Measurements from ENCODE around the gene ZNF471.

Gene ZNF471

DNA sequence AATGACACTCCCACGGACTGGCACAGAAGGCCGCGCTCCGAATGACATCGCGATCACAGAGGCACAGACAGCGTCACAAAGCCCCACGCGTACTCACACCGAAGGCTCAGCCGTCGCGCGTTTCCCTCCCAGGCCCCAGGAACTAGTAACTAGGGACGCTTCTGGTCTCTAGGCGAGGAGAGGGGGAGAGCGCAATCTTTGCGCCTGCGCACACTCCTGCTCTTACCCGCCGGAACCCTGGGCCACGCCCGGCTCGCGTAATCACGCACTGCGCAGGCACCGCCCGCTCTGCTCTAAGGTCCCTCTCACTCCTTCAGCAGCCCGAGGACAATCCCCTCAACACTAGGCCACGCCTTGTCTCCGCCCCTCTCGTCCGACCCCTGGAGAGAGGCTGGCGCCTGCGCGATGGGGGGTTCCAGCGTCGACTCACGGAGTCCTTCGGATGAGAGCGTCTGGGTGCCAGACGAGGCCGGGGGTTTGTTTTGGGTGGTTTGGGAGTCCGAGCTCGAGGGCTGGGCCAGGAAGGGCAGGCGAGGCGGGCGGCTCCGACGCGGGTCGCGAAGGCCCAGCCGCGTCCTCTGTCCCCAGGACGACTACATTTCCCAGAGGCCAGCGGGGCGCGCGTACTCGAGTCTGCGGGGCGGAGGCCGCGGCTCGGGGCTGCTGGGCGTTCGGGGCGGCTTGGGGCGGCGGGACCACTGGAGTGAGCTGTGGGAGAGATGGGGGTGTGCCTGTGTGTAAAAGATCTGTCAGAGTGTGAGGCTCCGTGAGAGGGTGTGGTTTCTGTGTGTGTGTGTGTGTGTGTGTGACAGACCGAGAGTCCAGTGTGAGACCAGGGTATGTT lies at the start of gene ZNF471:
ZNF471 (plus strand) TSS at position 410 of the 844 bp plus-strand sequence. CDS start 3,717 bp downstream, outside the sequence.
- peak; percentile 95 for DNase-seq

DNA sequence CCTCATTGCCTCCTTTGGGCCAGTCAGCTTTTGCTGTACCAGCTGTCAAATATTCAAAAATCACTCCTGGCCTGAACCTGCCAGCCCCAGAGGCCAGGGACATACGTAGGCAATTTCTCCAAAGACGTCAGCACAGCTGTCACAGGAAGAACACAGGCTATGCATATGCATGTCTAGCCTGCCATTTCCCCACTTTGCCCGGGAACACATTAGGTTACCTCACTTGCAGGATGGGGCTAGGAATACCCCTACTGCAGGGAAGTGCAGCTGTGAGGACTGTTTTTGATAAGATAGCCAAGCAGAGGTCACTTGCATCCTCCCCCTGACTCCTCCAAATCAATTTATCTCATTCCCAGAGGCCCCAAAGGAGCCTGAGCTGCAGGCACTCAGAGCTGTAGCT lies 33.3 kb upstream of the ZNF471 start:
- no peak for DNase-seq

DNA sequence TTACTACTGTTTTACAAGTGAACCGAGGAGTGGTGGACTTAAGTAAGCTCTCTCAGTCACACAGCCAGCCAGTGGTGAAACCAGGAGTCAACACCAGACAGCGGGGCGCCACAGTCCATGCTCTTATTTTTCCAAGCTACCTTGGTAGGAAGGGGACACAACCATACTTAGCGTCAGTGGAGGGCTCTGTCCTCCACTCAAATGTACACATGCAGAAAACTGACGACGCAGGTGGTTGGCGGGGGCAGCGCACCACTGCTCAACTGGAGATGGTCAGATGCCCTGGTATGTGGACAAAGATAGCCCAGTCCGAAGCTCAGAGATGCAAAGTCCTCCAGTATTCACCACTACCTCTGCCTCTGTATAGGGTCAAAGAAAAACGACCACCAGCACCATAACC lies 31.6 kb upstream of the ZNF471 start:
- no peak for DNase-seq

- peak; percentile 66 for DNase-seq
These were observed 30.8 kb upstream of the ZNF471 start, which contains the start of gene ZNF667 for GRCh38 chr19:56476651-56477428. ZNF667 (minus strand) TSS chr19:56477345; CDS start chr19:56462370, 14,975 bp downstream.

GRCh38 chr19:56477429-56478338 lies 30.0 kb upstream of the ZNF471 start:
- DNase-seq = peak; percentile 86

DNA sequence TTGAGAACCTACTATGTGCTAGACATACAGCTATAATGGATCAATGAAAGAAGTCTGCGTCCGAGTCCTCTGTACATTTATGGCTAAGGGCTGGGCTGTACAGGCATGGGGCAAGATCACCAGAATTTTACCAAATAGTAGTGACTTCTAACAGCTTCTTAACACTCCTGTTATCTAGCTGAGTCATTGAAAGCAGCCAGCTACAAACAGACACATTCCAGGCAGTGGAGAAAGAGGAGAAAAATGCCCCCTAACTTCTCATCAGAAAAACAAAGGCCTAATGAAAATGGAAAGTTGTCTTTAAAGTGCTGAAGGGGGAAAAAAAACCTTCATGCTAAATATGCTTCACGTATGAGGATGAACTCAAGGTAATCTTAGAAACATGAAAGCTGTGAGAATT lies 16.3 kb upstream of the ZNF471 start:
- DNase-seq = no peak

- no peak for DNase-seq
These were observed 3.1 kb upstream of the ZNF471 start for GRCh38 chr19:56504581-56504980.

DNA sequence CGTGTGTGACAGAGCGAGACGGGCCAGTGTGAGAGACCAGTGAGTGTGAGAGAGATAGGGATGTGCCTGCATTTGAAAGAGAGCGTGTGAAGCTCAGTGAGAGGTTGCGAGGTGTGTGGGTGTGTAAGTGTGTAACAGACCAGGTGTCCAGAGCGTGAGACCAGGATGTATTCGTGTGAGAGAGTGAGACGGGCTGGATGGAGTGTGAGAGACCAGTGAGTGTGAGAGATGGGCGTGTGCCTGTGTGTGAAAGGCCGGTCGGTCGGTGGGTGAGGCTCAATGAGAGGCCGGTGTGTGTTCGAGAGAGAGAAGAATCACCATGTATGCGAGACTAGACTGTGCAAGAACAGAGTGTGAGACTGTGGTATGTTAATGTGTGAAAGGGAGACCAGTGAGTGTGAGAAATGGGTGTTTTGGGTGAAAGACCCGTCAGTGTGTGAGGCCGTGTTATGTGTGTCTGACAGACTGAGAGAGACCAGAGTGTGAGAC lies 679 bp downstream of the ZNF471 start:
- DNase-seq = no peak

DNA sequence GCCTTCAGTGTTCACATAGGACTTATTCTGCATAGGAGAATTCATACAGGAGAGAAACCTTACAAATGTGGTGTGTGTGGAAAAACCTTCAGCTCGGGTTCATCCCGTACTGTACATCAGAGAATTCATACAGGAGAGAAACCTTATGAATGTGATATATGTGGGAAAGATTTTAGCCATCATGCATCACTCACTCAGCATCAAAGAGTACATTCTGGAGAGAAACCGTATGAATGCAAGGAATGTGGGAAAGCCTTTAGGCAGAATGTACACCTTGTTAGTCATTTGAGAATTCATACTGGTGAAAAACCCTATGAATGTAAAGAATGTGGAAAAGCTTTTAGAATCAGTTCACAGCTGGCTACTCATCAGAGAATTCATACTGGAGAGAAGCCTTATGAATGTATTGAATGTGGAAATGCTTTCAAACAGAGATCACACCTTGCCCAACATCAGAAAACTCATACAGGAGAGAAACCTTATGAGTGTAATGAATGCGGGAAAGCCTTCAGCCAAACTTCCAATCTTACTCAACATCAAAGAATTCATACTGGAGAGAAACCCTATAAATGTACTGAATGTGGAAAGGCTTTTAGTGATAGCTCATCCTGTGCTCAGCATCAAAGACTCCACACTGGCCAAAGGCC lies 17.7 kb downstream of the ZNF471 start:
- no peak for DNase-seq

- no peak for DNase-seq
These were observed 29.8 kb downstream of the ZNF471 start for GRCh38 chr19:56537442-56537841.

- DNase-seq = peak; percentile 86
These were observed 30.7 kb downstream of the ZNF471 start for GRCh38 chr19:56538254-56538760.

- DNase-seq = no peak
These were observed 31.2 kb downstream of the ZNF471 start, which contains the start of gene ZFP28 for GRCh38 chr19:56538761-56539263. ZFP28 (plus strand) TSS chr19:56538948; CDS start chr19:56539019, 71 bp downstream.

DNA sequence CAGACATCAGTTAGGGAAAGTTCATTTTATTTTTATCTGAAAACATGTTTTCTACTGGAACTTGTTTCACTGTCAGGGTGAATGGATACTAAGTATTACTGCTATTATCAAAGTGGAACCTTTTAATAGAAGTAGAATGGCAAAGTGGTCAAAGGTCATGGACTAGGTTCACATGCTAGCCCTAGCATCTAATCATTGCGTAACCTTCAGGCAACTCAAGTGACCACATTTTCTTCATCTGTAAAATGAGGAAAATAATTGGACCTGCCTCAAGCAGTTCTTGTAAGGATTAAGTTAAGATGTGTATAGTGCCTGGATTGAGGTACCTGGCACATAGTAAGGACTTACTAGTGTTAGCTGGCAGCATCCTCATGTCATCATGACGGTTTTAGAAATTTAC lies 36.1 kb downstream of the ZNF471 start:
- DNase-seq = no peak

GRCh38 chr19:56547535-56547934 lies 39.9 kb downstream of the ZNF471 start:
- no peak for DNase-seq

- DNase-seq = no peak
These were observed 46.7 kb downstream of the ZNF471 start for GRCh38 chr19:56554272-56554869.

GRCh38 chr19:56562766-56563165 lies 55.1 kb downstream of the ZNF471 start:
- DNase-seq = no peak

GRCh38 chr19:56566904-56567273 lies 59.2 kb downstream of the ZNF471 start:
- DNase-seq = peak; percentile 62

DNA sequence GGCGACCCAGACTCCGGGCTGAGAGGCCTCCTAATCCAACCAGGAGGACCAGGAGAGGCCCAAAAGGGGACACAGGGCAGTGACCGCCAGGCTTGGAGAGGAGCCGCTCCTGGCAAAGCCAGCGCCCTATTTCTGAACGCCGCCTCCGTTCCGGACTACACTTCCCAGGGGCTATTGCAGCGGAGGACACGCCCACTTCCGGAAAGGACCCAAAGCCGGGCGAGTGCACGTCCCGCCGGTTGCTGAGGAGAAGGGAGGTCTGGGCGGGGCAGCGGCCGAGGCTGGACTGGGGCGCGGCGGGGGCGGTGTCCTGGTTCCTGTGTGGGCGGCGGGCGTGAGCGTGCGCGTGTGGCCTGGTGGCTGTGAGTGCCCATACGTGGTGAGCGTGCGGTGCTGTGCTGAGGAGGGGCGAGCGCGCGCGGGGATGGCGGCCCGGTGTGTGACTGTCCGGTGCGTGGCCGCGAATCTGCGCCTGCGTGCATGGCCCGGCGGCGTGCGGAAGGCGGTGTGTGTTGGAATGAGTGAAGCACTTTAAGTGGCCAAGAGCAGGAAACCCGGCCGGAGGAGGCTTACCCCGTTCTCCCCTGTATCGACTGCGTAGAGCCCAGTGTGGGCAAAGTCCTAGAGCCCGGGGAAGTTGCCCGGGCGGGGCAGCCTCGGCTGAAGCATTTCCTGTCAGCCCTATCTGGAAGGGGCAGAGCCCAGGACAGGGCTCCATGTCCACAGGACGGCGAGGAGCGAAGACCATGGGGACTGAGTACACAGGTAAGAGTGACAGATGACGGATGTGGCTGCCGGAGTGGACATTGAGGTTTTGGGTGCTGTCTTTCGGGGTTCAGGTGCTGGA lies 59.8 kb downstream of the ZNF471 start, which contains the start of gene ZNF470:
ZNF470 (plus strand) TSS at position 195 of the 847 bp plus-strand sequence. CDS start 2,844 bp downstream, outside the sequence.
- DNase-seq = peak; percentile 97

DNA sequence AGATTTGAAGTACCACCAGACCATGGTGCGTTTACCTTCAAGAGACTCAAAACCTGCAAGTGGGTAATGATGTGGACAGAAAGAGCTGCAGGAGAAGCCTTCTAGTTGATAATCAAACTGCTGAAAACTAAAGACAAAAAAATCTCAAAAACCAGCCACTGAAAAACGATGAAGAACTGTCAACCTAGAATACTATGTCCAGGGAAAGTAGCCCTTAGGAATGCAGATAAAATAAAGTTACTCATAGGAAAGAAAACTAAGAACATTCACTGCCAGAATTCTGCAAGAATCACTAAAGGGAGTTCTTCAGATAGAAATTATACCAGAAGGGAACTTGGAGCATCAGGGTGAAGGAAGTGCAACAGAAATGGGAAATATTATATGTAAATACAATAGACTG lies 64.9 kb downstream of the ZNF471 start:
- DNase-seq = no peak

DNA sequence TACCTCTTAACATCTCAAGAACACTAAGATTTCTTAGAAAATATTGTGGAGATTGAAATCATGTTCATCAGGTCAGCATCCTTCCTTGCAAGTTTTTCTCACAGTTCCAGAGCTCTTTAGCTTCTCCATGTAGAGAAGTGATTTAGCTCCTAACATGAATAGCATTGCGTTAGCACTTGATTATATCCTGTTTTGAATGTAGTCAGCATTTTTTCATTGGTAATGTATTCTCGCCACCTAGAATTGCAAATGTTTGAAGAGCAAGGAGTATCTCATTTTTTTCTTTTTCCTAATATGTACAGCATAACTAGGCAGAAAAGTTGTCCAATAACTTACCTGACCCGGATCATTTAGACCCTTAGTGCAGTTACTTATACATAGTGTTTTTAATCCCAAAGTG lies 66.3 kb downstream of the ZNF471 start:
- no peak for DNase-seq

All from hematopoietic multipotent progenitor cell treated with erythropoietin and hydrocortisone succinate and interleukin-3 and kit ligand, for 6 days (in vitro differentiated cells).